K562 (cell line): Measurements from ENCODE around the gene ZAP70. TPM values are rescaled to one million over a fixed set of nuclear protein-coding genes. Genes with fewer than 3 reads are reported as not detected.

Source experiments
- ATAC-seq: fragments of 200-7000 bp; cut with Tn5 transposase; 3 replicates; pipeline ENCODE4 v1.9.1; 2020; ENCODE audit warnings: moderate library complexity
- BruUV-seq: library from RNA; stranded (reverse); fragments of 400-500 nt; replicated peaks from 2 replicates; lab custom pipeline; 2021; lab: Mats Ljungman, UMichigan
- CTCF ChIA-PET: fragments of 300-600 bp; formaldehyde crosslinking; extraction: SDS; loops from one replicate; lab custom pipeline; 2021; ENCODE audit warnings: low intra/inter-chr PET ratio; lab: Yijun Ruan, JAX
- POLR2A ChIA-PET: fragments of 300-600, 350-650 bp; sonication (Branson Sonifier 250); formaldehyde crosslinking; extraction: SDS; loops from one replicate; lab custom pipeline; 2021; ENCODE audit warnings: antibody characterized with exemption, inconsistent platforms; lab: Yijun Ruan, JAX
- DNase-seq, 4 experiments: peaks; one replicate each; pipeline versions ENCODE4 v3.0.0 to v3.0.0-alpha.2; 2011 to 2018; ENCODE audit warnings: low spot score in 3 of 4, mixed read lengths in 3 of 4; ENCODE audit errors: extremely low read depth in 1 of 4
- FAIRE-seq: peaks from 2 replicates; lab custom pipeline; 2011; peaks lifted over from hg19 to GRCh38; lab: Jason Lieb, UNC
- H2AFZ ChIP-seq: 2 replicates; pipeline ENCODE4 v1.6.0; 2011; ENCODE audit warnings: low read depth, low read length, control low read depth, inconsistent platforms
- H3K27ac ChIP-seq: fragments of 200-600 bp; 3 replicates; pipeline ENCODE4 v1.8.0; 2011; ENCODE audit warnings: low read depth, mild to moderate bottlenecking, control low read depth, inconsistent platforms, low read length, moderate library complexity, mixed read lengths; ENCODE audit errors: extremely low read depth
- H3K27me3 ChIP-seq, 2 experiments: fragments of 300-600 bp in 1 of 2; 2 replicates in 1 of 2; 3 replicates in 1 of 2; pipeline versions ENCODE4 v1.6.0 to v1.8.0; 2011; ENCODE audit warnings: inconsistent platforms in 2 of 2, low read length in 2 of 2, mild to moderate bottlenecking in 1 of 2, mixed read lengths in 1 of 2, moderate library complexity in 1 of 2; ENCODE audit not compliant: control insufficient read depth in 2 of 2, insufficient read depth in 2 of 2
- H3K36me3 ChIP-seq: fragments of 300-600 bp; 3 replicates; pipeline ENCODE4 v1.8.0; 2011; ENCODE audit warnings: mild to moderate bottlenecking, low read length, inconsistent platforms; ENCODE audit not compliant: control insufficient read depth, insufficient read depth
- H3K4me1 ChIP-seq, 2 experiments: fragments of 200-600 bp in 1 of 2; replicated peaks in 1 of 2; 2 replicates in 1 of 2; 3 replicates in 1 of 2; pipeline versions ENCODE4 v1.5.1 to v1.8.0; 2011; ENCODE audit warnings: inconsistent platforms in 2 of 2, low read length in 2 of 2, mild to moderate bottlenecking in 1 of 2, mixed read lengths in 1 of 2, moderate library complexity in 1 of 2; ENCODE audit not compliant: control insufficient read depth in 2 of 2, insufficient read depth in 2 of 2
- H3K4me2 ChIP-seq: 2 replicates; pipeline ENCODE4 v1.6.1; 2011; ENCODE audit warnings: low read length, control low read depth, inconsistent platforms, mixed read lengths; ENCODE audit not compliant: insufficient read depth
- H3K4me3 ChIP-seq: fragments of 200-600 bp; sonication (generic), shearing (Covaris generic); 2 replicates; pipeline ENCODE4 v1.5.1; 2016; ENCODE audit warnings: control low read depth, inconsistent platforms
- H3K79me2 ChIP-seq: fragments of 200-600 bp; 3 replicates; pipeline ENCODE4 v1.8.0; 2011; ENCODE audit warnings: low read length, inconsistent platforms; ENCODE audit not compliant: control insufficient read depth, insufficient read depth
- H3K9ac ChIP-seq, 2 experiments: 2 replicates each; pipeline versions ENCODE4 v1.6.0 to v1.6.1; 2011; ENCODE audit warnings: low read depth in 2 of 2, low read length in 2 of 2, control low read depth in 1 of 2, inconsistent platforms in 1 of 2, mild to moderate bottlenecking in 1 of 2, mixed read lengths in 1 of 2; ENCODE audit not compliant: insufficient read depth in 1 of 2
- H3K9me1 ChIP-seq: one replicate; pipeline ENCODE4 v1.6.0; 2011; ENCODE audit warnings: inconsistent platforms, mild to moderate bottlenecking, low read length, moderate library complexity; ENCODE audit not compliant: control insufficient read depth, insufficient read depth
- H3K9me3 ChIP-seq: replicated peaks from 2 replicates; pipeline ENCODE4 v1.5.1; 2011; ENCODE audit warnings: low read depth, low read length, inconsistent platforms; ENCODE audit not compliant: control insufficient read depth, insufficient read depth
- H4K20me1 ChIP-seq: replicated peaks from 2 replicates; pipeline ENCODE4 v1.6.1; 2011; ENCODE audit warnings: low read length, inconsistent platforms, mixed read lengths; ENCODE audit not compliant: control insufficient read depth, insufficient read depth
- IFI16 ChIP-seq: fragments of 250-450 bp; sonication (Bioruptor Pico); IDR thresholded peaks from 2 replicates; pipeline ENCODE4 v2.1.2; 2022; ENCODE audit warnings: mild to moderate bottlenecking, inconsistent platforms
- MEF2D ChIP-seq: conservative IDR thresholded peaks from 2 replicates; pipeline ENCODE4 v1.6.1; 2016; ENCODE audit warnings: low read depth, missing genetic modification characterization, missing compliant biosample characterization
- PML ChIP-seq: IDR thresholded peaks from 2 replicates; pipeline ENCODE4 v1.6.1; 2012; ENCODE audit warnings: low read length, inconsistent platforms
- ZNF644 ChIP-seq: fragments of 200-800 bp; sonication (Bioruptor generic); IDR thresholded peaks from 2 replicates; pipeline ENCODE4 v1.6.1; 2016; ENCODE audit warnings: low read depth, missing genetic modification characterization, missing compliant biosample characterization
- WGBS: fragments of 100-300 bp; shearing (Covaris generic); methylation state at CpG from one replicate; pipeline ENCODE4 v1.1.6; 2016; ENCODE audit warnings: low coverage, mixed read lengths; ENCODE audit not compliant: insufficient coverage; ENCODE audit errors: missing lambda C conversion rate; 5-methylcytosine and 5-hydroxymethylcytosine counted together
- in situ Hi-C: fragments of 300-500 bp; cut with MboI; formaldehyde crosslinking; loops from 4 replicates; pipeline ENCODE4 v1.15.0; 2018; ENCODE audit warnings: inconsistent platforms, mixed read lengths
- intact Hi-C: fragments of 100-400 bp; cut with micrococcal nuclease; formaldehyde crosslinking; loops from 2 replicates; pipeline ENCODE4 v1.14.2; 2022
- polyA plus RNA-seq, 8 experiments: library from polyadenylated mRNA; depleted of rRNA in 4 of 8; stranded (reverse) in 5 of 8; unstranded in 3 of 8; fragments of >200 nt; fragmentation: Nextera tagmentation in 2 of 8; fragmentation: Illumina TruSeq in 1 of 8; extraction: Ambion mirVana in 2 of 8; extraction: Trizol in 1 of 8; gene quantifications; 2 replicates each; pipeline versions ENCODE4 v1.2.1 to v1.2.3, GENCODE V29; 2011 to 2014; ENCODE audit warnings: inconsistent platforms in 1 of 8, missing spikeins in 1 of 8
- total RNA-seq, 7 experiments: library from RNA; depleted of rRNA in 6 of 7; stranded (reverse); fragments of >200 nt in 6 of 7; fragmentation: Illumina TruSeq in 2 of 7; extraction: Trizol in 2 of 7; gene quantifications; 2 replicates each; pipeline versions ENCODE4 v1.2.1 to v1.2.3, GENCODE V29; 2011 to 2021; ENCODE audit warnings: low replicate concordance in 1 of 7
- TF ChIP-seq, protein P1 (sequence below): IDR thresholded peaks from 3 replicates; pipeline ENCODE4 v1.6.1; 2011; ENCODE audit warnings: borderline replicate concordance, mild to moderate bottlenecking; ENCODE audit not compliant: insufficient read length, insufficient read depth

The ZAP70 gene
- total and polyA plus RNA-seq, 9 of the 15 experiments (the other 6 are each of a cell fraction or from before 2014, with no cell fraction given), result 0.06 to 0.80 (median 0.21) TPM; not detected in 1

DNA sequence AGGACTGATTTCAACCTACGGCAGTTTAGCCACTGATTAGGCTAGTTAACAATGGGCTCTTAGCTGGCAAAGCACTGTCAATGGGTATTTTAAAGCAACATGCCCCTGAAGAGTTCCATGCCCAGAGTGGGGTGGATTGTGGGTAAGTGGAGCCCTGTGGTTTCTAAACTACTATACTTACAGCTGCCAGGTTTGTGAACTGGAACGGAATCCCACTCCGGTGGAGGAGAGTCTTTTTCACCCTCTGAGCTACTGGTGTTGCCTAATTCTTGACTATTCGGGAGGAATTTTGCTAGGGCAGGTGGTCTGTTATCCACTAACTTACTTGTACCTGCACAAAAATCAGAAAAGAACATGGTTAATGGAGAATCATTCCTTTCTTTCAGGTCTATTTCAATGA, 52.6 kb downstream of the ZAP70 start:
- H3K36me3 ChIP-seq, result peaks cover 41% of the 10 kb centered on the region; the same call in 2 of the 3 replicates
- no TSS peak for BruUV-seq
- no peaks in the 10 kb centered on the region for H3K27me3 ChIP-seq
- no peaks in the 10 kb centered on the region for H3K9me1 ChIP-seq
- intact Hi-C loops (no loop called here), in situ Hi-C loops (no loop called here)
- H3K4me1 ChIP-seq, result peaks cover 0 to 4% of the 10 kb centered on the region in 2 experiments; a peak in 1 of 5 replicates
- WGBS, result 92% methylated on average over 4 of the region's 4 CpGs
- no peak for FAIRE-seq
- no peak overlapping the region for H3K4me3 ChIP-seq
- H3K27ac ChIP-seq, result no peak overlapping the region
- H3K79me2 ChIP-seq, result no peaks in the 10 kb centered on the region
- CTCF ChIA-PET, result no interaction called here
- H3K4me2 ChIP-seq, result no peak overlapping the region
- H4K20me1 ChIP-seq, result no peaks in the 10 kb centered on the region
- H2AFZ ChIP-seq, result no peak overlapping the region
- TF ChIP-seq MEF2D (tag) (no peak), PML (no peak), ZNF644 (tag) (no peak), IFI16 (no peak)
- no peak for DNase-seq
- ATAC-seq, result no peak
- H3K9ac ChIP-seq, result no peak overlapping the region
- POLR2A ChIA-PET, result interaction anchor here (1.3 kb wide), 1 partner anchor 9 kb away, joined by 3 read pairs; no protein-coding TSS in a partner anchor
- no peaks in the 10 kb centered on the region for H3K9me3 ChIP-seq

DNA sequence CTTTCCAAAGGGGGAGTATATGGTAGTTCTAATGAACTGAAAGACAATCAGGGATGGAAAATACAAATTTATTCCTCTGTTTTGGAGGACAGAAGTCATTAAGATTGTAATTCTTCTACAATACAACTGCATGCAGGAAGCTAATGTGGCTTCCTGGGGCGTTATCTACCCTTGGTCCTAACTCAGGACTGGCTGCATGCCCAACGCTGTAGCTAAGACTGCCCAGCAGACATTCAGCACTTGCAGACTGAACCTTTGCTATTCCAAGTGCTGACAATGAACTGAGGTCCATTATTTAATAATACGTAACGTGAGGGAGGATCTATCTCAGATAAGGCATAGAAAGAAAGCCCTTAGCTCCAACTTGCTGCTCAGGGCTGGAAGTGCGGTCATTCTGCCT, 53.2 kb downstream of the ZAP70 start:
- peaks cover 37% of the 10 kb centered on the region; the same call in 2 of the 3 replicates for H3K36me3 ChIP-seq

More for the DNA sequence above, 53.2 kb downstream of the ZAP70 start:
- in situ Hi-C loops (no loop called here), intact Hi-C loops (no loop called here)
- WGBS, result 82% methylated on average over 5 of the region's 5 CpGs
- Histone ChIP-seq H3K4me3 (no peak overlapping the region), H3K27ac (no peak overlapping the region), H4K20me1 (no peaks in the 10 kb centered on the region), H3K79me2 (no peaks in the 10 kb centered on the region), H3K9me1 (no peaks in the 10 kb centered on the region), H2AFZ (no peak overlapping the region), H3K9me3 (no peaks in the 10 kb centered on the region), H3K4me2 (no peak overlapping the region), H3K27me3 (no peaks in the 10 kb centered on the region), H3K4me1 (no peaks in the 10 kb centered on the region; a peak in 1 of 5 replicates), H3K9ac (no peak overlapping the region)
- no TSS peak for BruUV-seq
- ChIA-PET POLR2A (interaction anchor here (1.0 to 1.3 kb wide), 2 partner anchors 9 to 26 kb away, joined by 3 read pairs; no protein-coding TSS in a partner anchor), CTCF (no interaction called here)
- FAIRE-seq, result no peak
- no peak for ATAC-seq
- no peak for DNase-seq
- TF ChIP-seq, protein P1, sequence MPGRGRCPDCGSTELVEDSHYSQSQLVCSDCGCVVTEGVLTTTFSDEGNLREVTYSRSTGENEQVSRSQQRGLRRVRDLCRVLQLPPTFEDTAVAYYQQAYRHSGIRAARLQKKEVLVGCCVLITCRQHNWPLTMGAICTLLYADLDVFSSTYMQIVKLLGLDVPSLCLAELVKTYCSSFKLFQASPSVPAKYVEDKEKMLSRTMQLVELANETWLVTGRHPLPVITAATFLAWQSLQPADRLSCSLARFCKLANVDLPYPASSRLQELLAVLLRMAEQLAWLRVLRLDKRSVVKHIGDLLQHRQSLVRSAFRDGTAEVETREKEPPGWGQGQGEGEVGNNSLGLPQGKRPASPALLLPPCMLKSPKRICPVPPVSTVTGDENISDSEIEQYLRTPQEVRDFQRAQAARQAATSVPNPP, result no peak
